GM12878 (cell line): ENCODE results near the gene ITCH. TPM values are rescaled to one million over a fixed set of nuclear protein-coding genes. Genes with fewer than 3 reads are reported as not detected.

Source experiments
- ATAC-seq: fragments of 200-7000 bp; cut with Tn5 transposase; 3 replicates; pipeline ENCODE4 v1.9.1; 2020; ENCODE audit warnings: mild to moderate bottlenecking, moderate library complexity
- BruUV-seq: library from RNA; stranded (reverse); fragments of 400-500 nt; replicated peaks from 2 replicates; lab custom pipeline; 2021; lab: Mats Ljungman, UMichigan
- CTCF ChIA-PET: fragments of 300-600 bp; sonication (Branson Sonifier 250); formaldehyde crosslinking; extraction: SDS; loops from one replicate; lab custom pipeline; 2021; ENCODE audit warnings: inconsistent platforms; lab: Yijun Ruan, JAX
- POLR2A ChIA-PET: fragments of 350-600 bp; formaldehyde crosslinking; extraction: SDS; loops from one replicate; lab custom pipeline; 2021; ENCODE audit warnings: inconsistent platforms; lab: Charles Lee
- RAD21 ChIA-PET: fragments of 300-600 bp; sonication (Branson Sonifier 250); formaldehyde crosslinking; loops from one replicate; lab custom pipeline; 2023; ENCODE audit warnings: antibody characterized with exemption; ENCODE audit not compliant: unreplicated experiment; lab: Charles Lee
- SMC1A ChIA-PET: fragments of 300-600 bp; sonication (Branson Sonifier 250); formaldehyde crosslinking; loops from one replicate; lab custom pipeline; 2023; ENCODE audit not compliant: unreplicated experiment, uncharacterized antibody; lab: Charles Lee
- DNase-seq: peaks from one replicate; pipeline ENCODE4 v3.0.0-alpha.2; 2011; ENCODE audit warnings: low read depth, low spot score
- FAIRE-seq: peaks from 3 replicates; lab custom pipeline; 2011; peaks lifted over from hg19 to GRCh38; lab: Jason Lieb, UNC
- H2AFZ ChIP-seq: 2 replicates; pipeline ENCODE4 v1.6.0; 2011; ENCODE audit warnings: low read depth, low read length, control low read depth; ENCODE audit not compliant: control insufficient read depth
- H3K27ac ChIP-seq: 2 replicates; pipeline ENCODE4 v1.5.1; 2011; ENCODE audit warnings: control low read depth; ENCODE audit not compliant: control insufficient read depth, insufficient read depth
- H3K27me3 ChIP-seq, 2 experiments: replicated peaks in 1 of 2; 2 replicates each; pipeline versions ENCODE4 v1.6.0 to v1.6.1; 2011; ENCODE audit warnings: low read length in 1 of 2; ENCODE audit not compliant: control insufficient read depth in 2 of 2, insufficient read depth in 2 of 2
- H3K36me3 ChIP-seq, 2 experiments: 2 replicates each; pipeline ENCODE4 v1.5.1; 2011; ENCODE audit warnings: low read length in 1 of 2; ENCODE audit not compliant: control insufficient read depth in 2 of 2, insufficient read depth in 2 of 2
- H3K4me1 ChIP-seq: 2 replicates; pipeline ENCODE4 v1.6.1; 2011; ENCODE audit warnings: mild to moderate bottlenecking, low read length, moderate library complexity, mixed read lengths; ENCODE audit not compliant: control insufficient read depth, insufficient read depth
- H3K4me2 ChIP-seq: 2 replicates; pipeline ENCODE4 v1.6.0; 2011; ENCODE audit warnings: control low read depth; ENCODE audit not compliant: control insufficient read depth, insufficient read depth
- H3K4me3 ChIP-seq: fragments of 200-600 bp; sonication (generic); 2 replicates; pipeline ENCODE4 v1.5.1; 2016
- H3K79me2 ChIP-seq: 2 replicates; pipeline ENCODE4 v1.6.0; 2011; ENCODE audit warnings: low read length; ENCODE audit not compliant: control insufficient read depth, insufficient read depth
- H3K9ac ChIP-seq: 2 replicates; pipeline ENCODE4 v1.8.0; 2011; ENCODE audit warnings: low read length, control low read depth, mixed read lengths; ENCODE audit not compliant: control insufficient read depth, insufficient read depth
- H3K9me3 ChIP-seq: replicated peaks from 3 replicates; pipeline ENCODE4 v1.5.1; 2011; ENCODE audit warnings: mild to moderate bottlenecking, low read length; ENCODE audit not compliant: control insufficient read depth, insufficient read depth
- H4K20me1 ChIP-seq: 2 replicates; pipeline ENCODE4 v1.6.0; 2011; ENCODE audit not compliant: control insufficient read depth, insufficient read depth
- EP300 ChIP-seq, 2 experiments: fragments of 150-350 bp in 1 of 2; IDR thresholded peaks; 2 replicates each; pipeline ENCODE4 v1.6.1; 2011 to 2012; ENCODE audit warnings: low read depth in 2 of 2, low read length in 2 of 2, borderline replicate concordance in 1 of 2, improper control_type of control experiment in 1 of 2, inconsistent platforms in 1 of 2; ENCODE audit not compliant: control insufficient read depth in 1 of 2
- FOS ChIP-seq: IDR thresholded peaks from 3 replicates; pipeline ENCODE4 v1.6.1; 2011; ENCODE audit warnings: borderline replicate concordance; ENCODE audit not compliant: insufficient read length; ENCODE audit errors: extremely low read depth
- GABPA ChIP-seq: IDR thresholded peaks from 2 replicates; pipeline ENCODE4 v1.6.1; 2014; ENCODE audit warnings: antibody characterized with exemption, low read depth, mild to moderate bottlenecking, inconsistent platforms
- IRF4 ChIP-seq: IDR thresholded peaks from 2 replicates; pipeline ENCODE4 v1.6.1; 2011; ENCODE audit warnings: low read depth, low read length
- MEF2A ChIP-seq: IDR thresholded peaks from 2 replicates; pipeline ENCODE4 v1.6.1; 2011; ENCODE audit warnings: low read depth, mild to moderate bottlenecking, low read length, moderate library complexity; ENCODE audit not compliant: insufficient read depth
- YBX1 ChIP-seq: fragments of 450-650 bp; IDR thresholded peaks from 2 replicates; pipeline ENCODE4 v1.6.1; 2016; ENCODE audit warnings: antibody characterized with exemption
- WGBS: methylation state at CpG from one replicate; pipeline ENCODE4 v1.1.6; 2016; ENCODE audit warnings: low lambda C conversion rate; ENCODE audit not compliant: insufficient replicate concordance, insufficient coverage; ENCODE audit errors: missing lambda C conversion rate; 5-methylcytosine and 5-hydroxymethylcytosine counted together
- in situ Hi-C: fragments of 300-500 bp; cut with MboI; formaldehyde crosslinking; loops from 9 replicates; pipeline ENCODE4 v1.14.3; 2018; ENCODE audit warnings: mixed read lengths
- intact Hi-C: fragments of 100-400 bp; cut with micrococcal nuclease; formaldehyde crosslinking; loops from one replicate; pipeline ENCODE4 v1.14.2; 2022; ENCODE audit not compliant: unreplicated experiment
- polyA plus RNA-seq, 11 experiments: library from polyadenylated mRNA; depleted of rRNA in 4 of 11; unstranded in 6 of 11; stranded (reverse) in 5 of 11; fragments of >200 nt; fragmentation: Nextera tagmentation in 4 of 11; fragmentation: Illumina TruSeq in 1 of 11; extraction: Ambion mirVana in 4 of 11; extraction: Trizol in 1 of 11; gene quantifications; 1 replicate in 1 of 11; 2 replicates in 10 of 11; pipeline versions ENCODE4 v1.2.1 to v1.2.3, GENCODE V29; 2011 to 2016; ENCODE audit warnings: inconsistent platforms in 2 of 11, missing spikeins in 2 of 11, low read depth in 1 of 11
- total RNA-seq, 4 experiments: library from RNA; depleted of rRNA in 3 of 4; stranded (reverse); fragments of >200 nt in 3 of 4; fragmentation: Illumina TruSeq in 1 of 4; extraction: Trizol in 1 of 4; gene quantifications; 2 replicates each; pipeline versions ENCODE4 v1.2.1 to v1.2.3, GENCODE V29; 2013 to 2021
- TF ChIP-seq, protein P1 (sequence below): fragments of 450-650 bp; IDR thresholded peaks from 2 replicates; pipeline ENCODE4 v1.6.1; 2016; ENCODE audit warnings: mild to moderate bottlenecking
- TF ChIP-seq, protein P2 (sequence below): IDR thresholded peaks from 2 replicates; pipeline ENCODE4 v1.6.1; 2011; ENCODE audit warnings: borderline replicate concordance, low read depth, mild to moderate bottlenecking, moderate library complexity, mixed read lengths, low read length; ENCODE audit not compliant: insufficient read depth; ENCODE audit errors: extremely low read length

ITCH gene
- total and polyA plus RNA-seq, 10 of the 15 experiments (the other 5 are each of a cell fraction or from before 2014, with no cell fraction given), result 7.5 to 46.1 (median 21.5) TPM

DNA sequence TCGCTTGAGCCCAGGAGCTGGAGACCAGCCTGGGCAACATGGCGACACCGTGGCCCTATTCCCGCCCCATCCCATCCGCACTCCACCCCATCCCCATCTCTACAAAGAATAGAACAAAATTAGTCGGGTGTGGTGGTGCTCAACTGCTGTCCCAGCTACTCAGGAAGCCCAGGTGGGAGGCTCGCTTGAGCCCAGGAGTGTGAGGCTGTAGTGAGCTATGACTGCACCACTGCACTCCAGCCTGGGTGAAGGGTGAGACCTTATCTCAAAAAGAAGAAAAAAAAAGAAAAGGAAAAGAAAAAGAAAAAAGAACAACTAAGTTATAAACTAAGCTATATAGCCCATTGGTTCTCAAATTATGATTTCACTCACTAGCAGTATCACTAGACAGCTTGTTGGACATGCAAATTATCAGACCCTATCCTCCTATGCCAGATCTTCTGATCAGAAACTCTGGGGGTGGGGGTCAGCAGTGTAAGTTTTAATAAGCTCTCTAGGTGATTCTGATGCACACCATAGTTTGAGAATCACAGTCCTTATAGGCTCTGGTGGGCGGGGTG lies 491 bp upstream of the ITCH start:
- in situ Hi-C loops, result no loop called here
- no peak overlapping the region for H3K9ac ChIP-seq
- CTCF ChIA-PET, result interaction anchor here (0.7 to 3.2 kb wide), 8 partner anchors 14 to 1186 kb away, joined by 3 to 24 read pairs (median 4); no protein-coding TSS in a partner anchor

More for the DNA sequence above, 491 bp upstream of the ITCH start:
- WGBS, result 26% methylated on average over 8 of the region's 8 CpGs
- Histone ChIP-seq H3K36me3 (no peaks in the 10 kb centered on the region), H3K9me3 (no peaks in the 10 kb centered on the region), H3K4me1 (peaks cover 20% of the 10 kb centered on the region), H3K27me3 (no peaks in the 10 kb centered on the region), H4K20me1 (no peaks in the 10 kb centered on the region), H3K27ac (no peak overlapping the region), H3K4me3 (peak overlapping the region; percentile 45; the same call in 1 of the 2 replicates), H3K79me2 (peaks cover 37% of the 10 kb centered on the region), H2AFZ (peak overlapping the region; percentile 5), H3K4me2 (peak overlapping the region; percentile 17; the same call in 1 of the 2 replicates)
- no peak for FAIRE-seq
- ChIA-PET RAD21 (interaction anchor here (0.8 to 1.9 kb wide), 16 partner anchors 10 to 250 kb away, joined by 3 to 21 read pairs (median 5); partner anchors contain the start of genes AHCY, DYNLRB1 and EIF2S2), POLR2A (interaction anchor here (0.6 to 3.7 kb wide), 15 partner anchors 10 to 1179 kb away, joined by 3 to 30 read pairs (median 4); partner anchors contain the start of genes AHCY, DYNLRB1, EIF2S2 and MMP24OS), SMC1A (interaction anchor here (0.7 to 3.0 kb wide), 12 partner anchors 10 to 154 kb away, joined by 3 to 22 read pairs (median 4); no protein-coding TSS in a partner anchor)
- no TSS peak for BruUV-seq
- intact Hi-C loops, result no loop called here
- peak; percentile 9 for ATAC-seq
- TF ChIP-seq MEF2A, result no peak
- TF ChIP-seq, protein P1, sequence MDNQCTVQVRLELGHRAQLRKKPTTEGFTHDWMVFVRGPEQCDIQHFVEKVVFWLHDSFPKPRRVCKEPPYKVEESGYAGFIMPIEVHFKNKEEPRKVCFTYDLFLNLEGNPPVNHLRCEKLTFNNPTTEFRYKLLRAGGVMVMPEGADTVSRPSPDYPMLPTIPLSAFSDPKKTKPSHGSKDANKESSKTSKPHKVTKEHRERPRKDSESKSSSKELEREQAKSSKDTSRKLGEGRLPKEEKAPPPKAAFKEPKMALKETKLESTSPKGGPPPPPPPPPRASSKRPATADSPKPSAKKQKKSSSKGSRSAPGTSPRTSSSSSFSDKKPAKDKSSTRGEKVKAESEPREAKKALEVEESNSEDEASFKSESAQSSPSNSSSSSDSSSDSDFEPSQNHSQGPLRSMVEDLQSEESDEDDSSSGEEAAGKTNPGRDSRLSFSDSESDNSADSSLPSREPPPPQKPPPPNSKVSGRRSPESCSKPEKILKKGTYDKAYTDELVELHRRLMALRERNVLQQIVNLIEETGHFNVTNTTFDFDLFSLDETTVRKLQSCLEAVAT, result no peak
- TF ChIP-seq GABPA, result no peak
- TF ChIP-seq EP300 (IDR thresholded peaks at IDR 0.05; ENCODE audit: borderline replicate concordance in 1 of 2, control insufficient read depth in 1 of 2, low read depth in 2 of 2, low read length in 2 of 2), result no peak
- no peak for TF ChIP-seq IRF4
- TF ChIP-seq YBX1, result no peak
- TF ChIP-seq, protein P2, sequence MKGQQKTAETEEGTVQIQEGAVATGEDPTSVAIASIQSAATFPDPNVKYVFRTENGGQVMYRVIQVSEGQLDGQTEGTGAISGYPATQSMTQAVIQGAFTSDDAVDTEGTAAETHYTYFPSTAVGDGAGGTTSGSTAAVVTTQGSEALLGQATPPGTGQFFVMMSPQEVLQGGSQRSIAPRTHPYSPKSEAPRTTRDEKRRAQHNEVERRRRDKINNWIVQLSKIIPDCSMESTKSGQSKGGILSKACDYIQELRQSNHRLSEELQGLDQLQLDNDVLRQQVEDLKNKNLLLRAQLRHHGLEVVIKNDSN, result no peak
- TF ChIP-seq FOS, result no peak
- no peak for DNase-seq
